HT1080 (cell line): ENCODE measurements around the gene POR. TPM values are rescaled to one million over a fixed set of nuclear protein-coding genes. Genes with fewer than 3 reads are reported as not detected.

Source experiments
- DNase-seq: peaks from one replicate; pipeline ENCODE4 v3.0.0-alpha.2; 2015; ENCODE audit warnings: low read depth
- total RNA-seq: library from RNA; depleted of rRNA; stranded (reverse); fragments of >200 nt; shearing (Covaris generic); gene quantifications from 2 replicates; pipeline ENCODE4 v1.2.3, GENCODE V29; 2014

The POR gene
- total RNA-seq, 1 experiment from 2014 or later, result 66.8 TPM

GRCh38 chr7:75950111-75950681 is 35.2 kb downstream of the POR start:
- no peak for DNase-seq

GRCh38 chr7:75951506-75951905 is 36.6 kb downstream of the POR start:
- DNase-seq, result peak; percentile 20

GRCh38 chr7:75953431-75953830 is 38.5 kb downstream of the POR start:
- DNase-seq, result no peak

GRCh38 chr7:75953931-75954330 is 39.0 kb downstream of the POR start:
- DNase-seq, result no peak

- DNase-seq, result no peak
Measured at GRCh38 chr7:75955331-75955955, 40.5 kb downstream of the POR start.

- no peak for DNase-seq
Measured at GRCh38 chr7:75957021-75957736, 42.2 kb downstream of the POR start.

GRCh38 chr7:75958802-75959543 is 44.0 kb downstream of the POR start:
- DNase-seq, result no peak

- no peak for DNase-seq
Measured at GRCh38 chr7:75960372-75960771, 45.4 kb downstream of the POR start.

- no peak for DNase-seq
Measured at GRCh38 chr7:75961218-75961617, 46.3 kb downstream of the POR start.

- DNase-seq, result no peak
Measured at GRCh38 chr7:75962607-75963380, 47.8 kb downstream of the POR start.

- DNase-seq, result no peak
Measured at GRCh38 chr7:75963381-75963995, 48.5 kb downstream of the POR start.

- DNase-seq, result no peak
Measured at GRCh38 chr7:75965617-75966016, 50.7 kb downstream of the POR start.

- DNase-seq, result no peak
Measured at GRCh38 chr7:75966190-75966961, 51.4 kb downstream of the POR start.

GRCh38 chr7:75967055-75967454 is 52.1 kb downstream of the POR start:
- DNase-seq, result no peak

- DNase-seq, result no peak
Measured at GRCh38 chr7:75967487-75967997, 52.6 kb downstream of the POR start.

GRCh38 chr7:75968012-75968411 is 53.1 kb downstream of the POR start:
- no peak for DNase-seq

- no peak for DNase-seq
Measured at GRCh38 chr7:75968561-75969001, 53.6 kb downstream of the POR start.

- no peak for DNase-seq
Measured at GRCh38 chr7:75969182-75969581, 54.2 kb downstream of the POR start.

GRCh38 chr7:75969704-75970498 is 54.9 kb downstream of the POR start:
- no peak for DNase-seq
